Heart right ventricle (tissue), 16 donors: Measurements from ENCODE around the gene PTPRN2. TPM values are rescaled to one million over a fixed set of nuclear protein-coding genes. Genes with fewer than 3 reads are reported as not detected.

Source experiments
- ATAC-seq, 8 donors: fragments of 200-7000 bp; cut with Tn5 transposase; one replicate each; pipeline ENCODE4 v1.9.1; 2020; ENCODE audit warnings: mild to moderate bottlenecking in 8 of 8, moderate library complexity in 8 of 8, moderate number of reproducible peaks in 1 of 8
- DNase-seq, 2 donors: peaks; one replicate each; pipeline ENCODE4 v3.0.0-alpha.2; 2020
- H3K27ac ChIP-seq, 10 donors: fragments of 200-600 bp; sonication (generic) in 2 of 10; one replicate each; pipeline versions ENCODE4 v1.5.0 to v1.8.0; 2020 to 2022; ENCODE audit warnings: mild to moderate bottlenecking in 3 of 10
- H3K27me3 ChIP-seq, 7 donors: fragments of 200-600 bp; one replicate each; pipeline ENCODE4 v1.8.0; 2021 to 2022; ENCODE audit warnings: mild to moderate bottlenecking in 2 of 7
- H3K36me3 ChIP-seq, 9 donors: fragments of 200-600 bp; sonication (generic) in 1 of 9; one replicate each; pipeline versions ENCODE4 v1.5.0 to v1.8.0; 2020 to 2022; ENCODE audit warnings: mild to moderate bottlenecking in 2 of 9
- H3K4me1 ChIP-seq, 9 donors: fragments of 200-600 bp; sonication (generic) in 1 of 9; one replicate each; pipeline versions ENCODE4 v1.5.0 to v1.8.0; 2020 to 2022; ENCODE audit warnings: mild to moderate bottlenecking in 4 of 9
- H3K4me3 ChIP-seq, 10 donors: fragments of 200-600 bp; sonication (generic) in 2 of 10; one replicate each; pipeline versions ENCODE4 v1.5.0 to v1.8.0; 2020 to 2022; ENCODE audit warnings: mild to moderate bottlenecking in 7 of 10, moderate library complexity in 2 of 10
- H3K9me3 ChIP-seq, 11 donors: fragments of 200-600 bp in 10 of 11; sonication (generic) in 2 of 11; one replicate each; pipeline versions ENCODE4 v1.5.0 to v1.8.0; 2013 to 2022; ENCODE audit warnings: mild to moderate bottlenecking in 2 of 11, control low read depth in 1 of 11, moderate library complexity in 1 of 11
- CTCF ChIP-seq, 9 donors: fragments of 200-600 bp; sonication (generic) in 2 of 9; IDR thresholded peaks; one replicate each; pipeline versions ENCODE4 v1.5.0 to v1.8.0; 2021 to 2022; ENCODE audit warnings: antibody characterized with exemption in 9 of 9, mild to moderate bottlenecking in 5 of 9, moderate library complexity in 1 of 9
- WGBS, 2 donors: extraction: QIAGEN DNeasy Blood & Tissue Kit; methylation state at CpG; one replicate each; pipeline ENCODE4 v1.1.7; 2013; ENCODE audit warnings: inconsistent platforms in 1 of 2; 5-methylcytosine and 5-hydroxymethylcytosine counted together
- intact Hi-C, 10 donors: fragments of 100-400 bp; cut with DNase I; formaldehyde crosslinking; loops; one replicate each; pipeline versions ENCODE4 v1.11.1 to v1.14.2; 2022
- polyA plus RNA-seq, 2 donors: library from polyadenylated mRNA; stranded (reverse); fragments of 200-250 nt; gene quantifications; one replicate each; pipeline ENCODE4 v1.2.3, GENCODE V29; 2013
- total RNA-seq, 10 donors: library from RNA; stranded (reverse); fragmentation: NEBNext Ultra II Directional in 3 of 10; extraction: Animal tissue kit (Norgen Biotek cat#: 25700) in 3 of 10; gene quantifications; one replicate each; pipeline versions ENCODE4 v1.2.1 to v1.2.4, GENCODE V29; 2021 to 2023
- donor health status: Arrhythmogenic right ventricular cardiomyopathy.
- donor health status: ischemic (EF 13 %, LVEDD 7.1; RV severe dilation, severe dysfunction).
- donor health status: healthy with polysubstance abuse.
- donor health status: DM: no; HTN: yes; CAD: no.
- donor health status: DM: no; HTN: no; CAD: no.
- donor health status: ischemic (EF 25% LVEDD 6.9; RV normal size, moderate dysfunction).
- donor health status: ischemic (EF 25% LVEDD 5.7; RV mildly dilated, moderate dysfunction).
- donor health status: healthy.
- donor health status: DM: yes; HTN: yes; CAD: no.
- donor health status: Ischemic cardiomyopathy.
- donor health status: ischemic (EF 35%, LVEDD 5.7; RV mildly dilated, moderate dysfunction).
- donor health status: nonischemic (EF 11% LVEDD 7.7; RV severe dilation, severe dysfunction).
- donor health status: DM: yes; HTN: yes; CAD: no.
- donor health status: PGD.
- donor health status: ischemic (EF 29% LVEDD 5.4; RV normal size, mild dysfunction).
- donor health status: nonischemic (EF 23%, LVEDD 6.1; RV moderate dilation, normal function).

Gene PTPRN2
- total and polyA plus RNA-seq, 12 donors, result 0.82 to 1.8 (median 1.3) TPM

- WGBS, 2 donors, result 47 to 59% methylated on average over 14 of the region's 14 CpGs
- Histone ChIP-seq H3K4me1 (peaks cover 0 to 4% (median 0%) of the 10 kb centered on the region in 9 donors), H3K36me3 (no peaks in the 10 kb centered on the region), H3K27ac (no peak overlapping the region), H3K4me3 (no peak overlapping the region), H3K27me3 (peaks cover 0 to 32% (median 22%) of the 10 kb centered on the region in 7 donors), H3K9me3 (peaks cover 0 to 2% (median 0%) of the 10 kb centered on the region in 11 donors)
- intact Hi-C loops, result no loop called here
- no peak for TF ChIP-seq CTCF (IDR thresholded peaks at IDR 0.05)
- peak; percentile 46 to 96 (median 70) for ATAC-seq
- DNase-seq, result peak; percentile 16 to 32
Measured at GRCh38 chr7:158431941-158432347, 155.7 kb downstream of the PTPRN2 start.

- Histone ChIP-seq H3K36me3 (no peaks in the 10 kb centered on the region), H3K27ac (no peak overlapping the region), H3K4me1 (peaks cover 0 to 4% (median 0%) of the 10 kb centered on the region in 9 donors), H3K4me3 (no peak overlapping the region), H3K27me3 (peaks cover 0 to 28% (median 22%) of the 10 kb centered on the region in 7 donors), H3K9me3 (peaks cover 0 to 2% (median 0%) of the 10 kb centered on the region in 11 donors)
- no peak for TF ChIP-seq CTCF (IDR thresholded peaks at IDR 0.05)
- 83 to 86% methylated on average over 12 of the region's 12 CpGs for WGBS, 2 donors
- intact Hi-C loops, result no loop called here
- ATAC-seq (peak in 3 of 8 donors; percentile 14 to 55 (median 46)), DNase-seq (no peak)
Measured at GRCh38 chr7:158431055-158431940, 156.3 kb downstream of the PTPRN2 start.

GRCh38 chr7:158430308-158431034 is 157.2 kb downstream of the PTPRN2 start:
- intact Hi-C loops, result no loop called here
- Histone ChIP-seq H3K4me3 (no peak overlapping the region), H3K4me1 (peaks cover 0 to 4% (median 0%) of the 10 kb centered on the region in 9 donors), H3K27ac (no peak overlapping the region), H3K36me3 (no peaks in the 10 kb centered on the region), H3K9me3 (no peaks in the 10 kb centered on the region), H3K27me3 (peaks cover 0 to 21% (median 16%) of the 10 kb centered on the region in 7 donors)
- no peak for TF ChIP-seq CTCF (IDR thresholded peaks at IDR 0.05)
- no peak for ATAC-seq
- 80 to 84% methylated on average over 22 of the region's 22 CpGs for WGBS, 2 donors
- DNase-seq, result no peak
